DMS153 treated with DMSO at 0.1 percent for 48 hours (cell line): ENCODE results near the gene SYNJ1.

Experiments
- DNase-seq: peaks from one replicate; lab custom pipeline; 2025; ENCODE audit not compliant: unreplicated experiment; lab: John Stamatoyannopoulos, UW

The SYNJ1 gene

DNA sequence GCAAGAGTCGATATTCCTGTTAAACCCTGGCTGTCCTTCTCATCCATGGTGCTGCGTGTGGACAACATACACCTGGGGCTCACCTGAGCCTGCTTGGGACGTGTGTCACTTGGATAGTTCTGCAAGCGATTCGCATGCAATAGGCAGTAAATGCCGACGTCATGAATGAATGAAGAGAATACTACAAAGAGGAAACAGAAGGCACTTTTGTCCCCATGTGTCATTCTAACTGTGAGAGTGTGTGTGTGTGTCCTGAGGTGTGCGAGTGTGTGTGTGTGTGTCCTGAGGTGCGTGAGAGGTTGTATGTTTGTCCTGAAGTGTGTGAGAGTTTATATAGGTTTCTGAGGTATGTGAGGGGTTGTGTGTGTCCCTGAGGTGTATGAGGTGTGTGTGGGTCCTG, 141.8 kb downstream of the SYNJ1 start:
- DNase-seq: no peak

DNA sequence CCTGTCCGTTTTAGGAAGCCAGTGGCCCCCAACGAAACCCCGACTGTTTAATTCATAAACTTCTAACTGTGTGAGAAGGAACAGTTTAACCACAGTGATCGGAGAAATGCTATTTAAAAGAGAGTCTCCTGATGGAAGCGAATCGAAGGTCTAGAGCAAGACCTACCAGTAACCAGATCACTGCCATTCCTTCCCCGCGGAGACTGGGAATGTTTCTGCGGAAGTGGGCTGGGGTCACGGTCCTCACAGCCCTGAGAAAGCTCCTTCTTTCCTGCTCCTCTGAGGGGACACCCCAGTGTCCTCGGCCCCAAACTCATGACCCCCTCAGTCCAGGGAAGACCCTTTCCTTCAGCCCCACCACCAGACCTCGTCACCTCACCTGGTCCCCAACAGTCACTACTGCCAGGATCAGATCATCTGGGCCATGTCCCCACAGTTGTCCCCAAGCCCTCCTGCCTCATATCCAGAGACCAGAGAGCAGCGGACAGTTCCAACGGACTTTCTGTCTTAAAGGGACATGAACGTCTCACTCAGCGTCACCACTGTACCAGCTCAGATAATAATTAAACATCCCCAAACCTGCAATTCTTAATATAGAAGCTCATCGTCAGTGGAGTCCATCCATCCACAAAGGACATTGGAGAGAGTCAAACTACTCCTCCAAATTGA, 142.6 kb downstream of the SYNJ1 start, which contains the start of gene TCP10L:
Gene TCP10L (minus strand): TSS at position 482 of the 669 bp plus-strand sequence. CDS start 1,219 bp downstream, outside the sequence.
- DNase-seq: no peak

DNA sequence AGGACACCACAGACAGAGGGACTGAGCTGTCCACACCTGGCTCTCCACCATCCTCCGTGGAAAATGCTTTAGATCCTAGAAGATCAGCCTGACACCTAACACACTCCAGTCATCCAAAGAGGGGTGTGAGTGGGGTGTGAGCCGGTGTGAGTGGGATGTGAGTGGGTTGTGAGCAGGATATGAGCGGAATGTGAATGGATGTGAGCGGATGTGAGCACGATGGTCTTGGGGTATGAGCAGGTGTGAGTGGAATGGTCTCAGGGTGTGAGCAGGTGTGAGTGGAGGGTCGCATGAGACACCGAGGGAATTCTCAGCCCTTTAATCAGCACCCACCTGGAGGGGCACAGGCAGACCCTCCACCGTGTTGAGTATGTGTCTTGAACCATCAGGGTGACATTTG, 143.3 kb downstream of the SYNJ1 start:
- DNase-seq: no peak

DNA sequence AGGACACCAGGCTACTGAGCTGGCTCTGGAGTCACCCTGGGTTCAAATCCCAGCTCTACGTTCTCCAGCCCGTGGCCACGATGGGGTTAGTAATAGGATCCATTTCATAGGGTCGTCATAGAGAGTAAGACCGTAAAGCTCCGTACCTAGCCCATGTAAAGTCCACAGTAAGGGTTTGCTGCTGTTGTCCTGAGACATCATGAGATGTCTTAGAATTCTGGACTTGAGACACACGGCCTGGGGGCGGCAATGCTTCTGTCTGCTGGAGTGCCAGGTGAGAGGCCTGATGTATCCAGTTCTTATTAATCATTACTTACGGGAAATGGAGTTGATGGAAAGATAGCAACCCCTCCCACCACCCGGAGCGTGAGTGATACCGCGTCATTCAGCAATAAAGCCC, 146.1 kb downstream of the SYNJ1 start:
- no peak for DNase-seq

DNA sequence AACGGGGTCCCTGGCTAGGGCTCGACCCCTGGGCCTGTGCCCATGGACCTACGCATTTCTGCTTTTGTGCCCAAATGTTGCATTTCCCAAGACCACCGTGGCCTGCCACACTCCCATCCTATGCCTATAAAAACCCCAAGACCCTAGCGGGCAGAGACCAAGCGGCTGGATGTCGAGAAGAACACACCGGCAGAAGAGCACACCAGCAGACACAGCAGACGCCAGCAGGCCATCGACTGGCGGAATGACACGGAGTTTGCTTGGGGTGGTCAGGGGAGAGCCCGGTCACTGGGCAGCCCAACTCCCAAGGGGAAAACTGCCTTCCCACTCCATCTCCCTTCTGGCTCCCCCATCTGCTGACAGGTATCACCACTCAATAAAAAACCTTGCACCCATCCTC, 146.9 kb downstream of the SYNJ1 start:
- no peak for DNase-seq
